EL (cell line): Measurements from ENCODE around the gene GP9.

Experiments
- DNase-seq: peaks from one replicate; pipeline ENCODE4 v3.0.0-alpha.2; 2016

The GP9 gene

DNA sequence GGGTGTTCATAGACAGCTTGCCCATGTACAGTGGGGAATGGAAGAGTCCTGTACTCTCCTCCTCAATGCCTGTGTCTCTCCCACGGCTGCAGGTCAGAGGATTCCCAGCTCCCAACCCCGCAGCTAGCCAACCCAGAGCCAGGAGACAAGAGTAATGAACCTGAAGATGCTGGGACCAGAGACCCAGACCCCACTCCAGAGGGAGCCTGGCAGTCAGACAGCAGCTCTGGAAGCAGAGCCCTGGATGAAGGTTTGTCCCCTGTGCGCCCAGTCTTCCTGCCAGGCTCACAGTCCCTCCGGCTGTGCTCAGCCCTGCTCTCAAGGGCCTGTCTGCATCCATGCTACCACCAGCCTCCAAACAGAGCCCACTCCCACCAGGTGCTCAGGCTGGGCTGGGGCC lies 30.0 kb upstream of the GP9 start:
- DNase-seq = no peak

DNA sequence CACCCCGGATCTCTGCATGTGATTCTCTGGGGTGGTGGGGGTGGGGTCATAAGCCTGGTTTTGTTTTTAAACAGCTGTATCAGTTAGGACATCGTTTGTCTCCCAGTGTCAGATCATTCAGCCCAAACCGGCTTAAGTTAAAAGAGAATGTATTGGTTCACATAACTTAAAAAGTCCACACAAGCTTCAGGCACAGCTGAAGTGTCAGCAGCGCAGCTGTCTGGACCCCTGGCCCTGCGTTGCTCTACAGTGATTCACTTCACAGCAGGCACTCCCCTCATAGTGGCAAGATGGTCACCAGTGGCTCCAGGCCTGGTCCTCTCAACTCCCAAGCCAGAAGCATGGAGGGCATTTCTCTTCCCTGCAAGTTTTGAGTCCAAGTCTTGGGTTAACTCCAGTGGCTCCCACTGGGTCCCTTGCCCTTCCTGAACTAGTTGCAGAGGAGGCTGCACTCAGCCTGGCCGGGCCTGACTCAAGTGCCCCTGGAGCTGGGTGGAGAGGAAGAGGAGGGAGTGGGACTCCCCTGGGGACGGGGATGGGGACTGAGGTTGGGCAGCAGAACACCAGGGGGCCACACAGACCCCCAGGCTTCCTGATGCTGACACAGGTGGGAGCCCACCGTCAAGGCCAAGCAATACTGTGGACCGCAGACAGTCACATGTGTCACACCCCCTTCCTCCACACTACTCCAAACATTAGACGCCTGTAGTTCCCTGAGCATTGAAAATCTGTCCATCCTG lies 28.9 kb upstream of the GP9 start:
- no peak for DNase-seq

DNA sequence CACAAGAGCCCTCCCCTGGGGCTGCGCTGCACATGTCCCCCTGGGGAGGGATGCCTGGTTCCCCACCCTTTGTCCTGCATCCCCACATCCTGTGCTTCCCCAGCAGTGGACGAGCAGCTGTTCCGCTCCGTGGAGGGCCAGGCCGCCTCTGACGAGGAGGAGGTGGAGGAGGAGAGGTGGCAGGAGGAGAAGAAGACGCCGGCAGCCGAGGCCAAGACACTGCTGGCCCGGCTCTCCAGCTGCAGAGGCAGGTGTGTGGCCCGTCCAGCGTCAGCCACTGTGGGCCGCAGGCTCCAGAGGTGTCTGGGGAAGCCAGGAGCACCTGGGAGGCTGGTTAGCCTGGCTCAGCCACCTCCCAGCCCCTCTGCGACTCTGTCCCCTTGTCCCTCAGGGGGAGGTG lies 27.9 kb upstream of the GP9 start:
- no peak for DNase-seq

DNA sequence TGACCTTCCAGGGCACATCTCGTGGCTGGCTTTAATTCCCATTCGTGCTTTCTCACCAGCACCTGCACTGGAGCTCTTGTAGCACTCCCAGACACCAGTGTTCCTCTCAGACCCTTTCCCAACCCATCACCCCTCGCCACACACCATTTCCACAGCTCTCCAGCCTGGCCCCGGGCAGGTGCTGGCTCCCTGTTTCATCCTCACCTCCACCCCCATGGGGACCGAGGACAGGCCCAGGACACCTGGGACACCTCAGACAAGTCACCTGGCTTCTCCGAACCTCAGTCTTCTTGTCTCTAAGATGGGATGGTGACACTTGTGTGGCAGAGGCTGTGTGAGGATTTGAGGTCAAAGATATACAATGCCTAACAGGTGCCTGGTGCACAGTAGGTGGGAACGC lies 27.4 kb upstream of the GP9 start:
- no peak for DNase-seq

DNA sequence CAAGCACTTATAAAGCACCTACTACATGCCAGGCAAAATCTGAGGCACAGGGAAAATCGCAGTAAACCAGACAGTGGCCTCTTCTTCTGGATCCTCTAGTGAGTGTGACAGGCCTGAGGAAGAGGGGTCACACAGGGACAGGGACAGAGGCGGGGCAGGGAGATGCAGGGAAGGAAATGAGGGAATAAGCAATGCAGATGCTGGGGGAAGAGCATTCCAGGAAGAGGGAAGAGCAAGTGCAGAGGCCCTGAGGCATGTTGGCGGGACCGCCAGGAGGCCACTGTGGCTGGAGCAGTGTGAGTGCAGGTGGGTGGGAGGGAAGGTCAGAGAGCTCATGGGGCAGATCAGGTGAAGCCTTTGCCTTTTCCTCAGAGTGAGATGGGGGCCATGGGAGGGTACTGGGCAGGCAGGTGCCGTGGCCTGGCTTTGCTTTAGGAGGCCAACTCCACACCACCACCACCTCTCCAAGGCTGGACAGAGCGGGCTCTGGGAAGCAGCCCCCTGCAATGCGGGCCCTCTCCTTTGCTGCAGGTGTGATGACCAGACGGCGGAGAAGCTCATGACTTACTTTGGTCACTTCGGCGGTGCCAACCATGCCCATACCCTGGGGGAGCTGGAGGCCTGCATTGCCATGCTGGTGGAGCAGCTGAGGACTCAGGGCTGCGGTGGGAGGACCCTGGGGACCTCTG lies 26.8 kb upstream of the GP9 start:
- DNase-seq = no peak

DNA sequence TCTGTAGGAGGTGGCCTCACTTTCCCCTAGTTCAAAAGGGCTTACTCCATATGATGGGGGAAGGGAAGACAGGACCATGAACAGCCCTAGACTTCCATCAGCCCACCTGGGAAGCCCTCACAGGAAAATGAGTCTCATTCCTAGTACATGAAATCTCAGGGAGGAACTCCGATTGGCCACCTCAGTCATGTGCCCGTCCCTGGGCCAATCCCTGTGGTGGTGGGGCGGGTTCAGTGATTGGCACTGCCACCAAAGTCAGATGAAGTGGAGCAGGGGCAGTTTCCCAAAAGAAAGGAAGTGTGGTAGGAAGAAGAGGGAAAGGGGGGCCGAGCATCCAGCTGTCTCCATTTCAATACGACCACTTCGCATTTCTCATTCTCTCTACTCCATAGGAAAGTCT lies 25.9 kb upstream of the GP9 start:
- no peak for DNase-seq

DNA sequence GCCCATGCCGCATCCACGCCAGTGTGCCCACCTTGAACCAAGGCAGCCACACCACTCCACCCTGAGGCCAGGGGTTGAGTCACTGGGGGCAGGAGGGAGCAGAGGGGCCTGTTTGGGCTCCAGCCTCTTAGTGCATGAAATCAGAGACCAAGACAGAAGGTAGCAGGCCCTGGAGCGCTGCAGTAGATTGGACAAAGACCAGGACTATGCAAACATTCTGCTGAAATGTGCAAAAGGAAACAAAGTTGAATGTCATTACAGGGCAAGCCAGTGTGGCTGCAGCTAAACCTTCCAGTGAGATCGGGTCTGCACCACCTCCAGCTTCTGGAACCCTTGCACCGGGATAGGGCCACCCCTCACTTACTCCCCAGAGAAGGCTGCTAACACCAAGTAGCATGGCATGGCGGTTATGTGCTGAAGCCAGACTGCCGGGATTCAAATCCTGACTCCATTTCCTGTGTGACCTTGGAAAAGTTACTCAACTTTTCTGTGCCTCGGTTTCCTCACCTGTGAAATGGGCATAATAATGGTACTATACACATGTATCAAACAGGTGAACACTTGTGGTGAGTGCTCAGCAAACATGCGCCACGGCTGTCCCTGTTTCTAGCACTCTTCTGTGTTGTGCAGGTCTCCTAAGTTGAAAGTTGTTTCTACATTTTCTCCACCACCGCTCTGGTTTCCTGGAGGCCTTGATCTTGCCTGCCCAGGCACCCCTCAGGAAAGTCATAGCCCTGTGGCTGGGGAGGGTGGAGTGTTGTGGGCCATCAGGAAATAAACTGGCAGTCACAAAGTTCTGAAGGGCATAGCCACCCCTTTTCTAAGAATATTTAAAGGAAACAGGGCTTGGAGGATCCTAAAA lies 25.0 kb upstream of the GP9 start:
- no peak for DNase-seq

DNA sequence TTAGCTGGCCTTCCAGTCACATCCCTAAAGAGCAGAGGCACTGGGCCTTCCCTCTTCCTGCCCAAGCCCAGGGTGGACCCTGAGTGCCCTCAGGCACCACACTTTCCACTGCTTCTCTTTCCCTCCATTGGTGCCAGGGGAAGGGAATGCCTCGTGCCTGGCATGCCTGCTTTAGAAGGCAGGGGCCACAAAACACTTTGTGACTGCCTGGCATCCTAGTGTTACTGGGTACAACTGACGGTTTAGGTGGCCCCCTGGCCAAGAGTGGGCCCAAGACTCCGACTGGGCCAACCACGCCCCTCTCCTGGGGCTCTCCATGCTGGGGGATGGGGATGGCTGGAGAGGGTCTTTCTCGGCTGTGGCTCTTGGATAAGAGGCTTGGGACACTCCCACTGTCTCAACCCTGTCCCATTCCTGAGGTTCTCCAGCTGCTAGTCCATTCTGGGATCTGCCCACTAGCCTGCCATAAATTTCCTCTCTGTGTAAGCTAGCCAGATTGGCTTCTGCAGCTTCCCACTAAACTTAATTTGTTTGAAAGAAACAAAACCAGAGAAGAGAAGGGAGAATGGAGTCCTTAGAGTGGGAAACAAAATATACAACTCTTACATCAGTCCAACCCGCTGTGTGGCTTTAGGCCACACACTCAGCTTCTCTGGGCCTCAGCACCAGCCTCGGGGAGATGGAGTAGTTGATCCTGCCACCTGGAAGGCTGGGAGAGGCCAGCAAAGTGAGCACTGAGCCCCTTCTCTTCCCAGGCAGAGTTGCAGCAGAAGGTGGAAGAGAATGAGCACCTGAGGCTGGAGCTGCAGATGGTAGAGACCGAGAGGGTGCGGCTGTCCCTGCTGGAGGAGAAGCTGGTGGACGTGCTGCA lies 24.1 kb upstream of the GP9 start:
- no peak for DNase-seq

DNA sequence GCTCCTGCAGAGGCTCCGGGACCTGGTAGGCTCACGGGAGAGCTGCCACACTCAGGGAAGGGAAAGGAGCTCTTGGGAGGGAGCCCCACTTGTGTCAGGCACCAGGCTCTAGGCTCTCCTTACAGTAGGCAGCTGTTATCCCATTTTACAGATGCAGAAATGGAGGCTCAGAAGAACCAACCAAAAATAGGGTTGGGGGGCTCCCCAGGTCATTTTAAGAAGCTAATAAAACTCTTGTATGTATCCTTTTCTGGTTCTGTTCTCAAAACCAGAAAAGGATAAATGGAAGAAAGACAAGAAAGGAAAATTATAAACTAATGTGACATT lies 23.5 kb upstream of the GP9 start:
- DNase-seq = no peak

DNA sequence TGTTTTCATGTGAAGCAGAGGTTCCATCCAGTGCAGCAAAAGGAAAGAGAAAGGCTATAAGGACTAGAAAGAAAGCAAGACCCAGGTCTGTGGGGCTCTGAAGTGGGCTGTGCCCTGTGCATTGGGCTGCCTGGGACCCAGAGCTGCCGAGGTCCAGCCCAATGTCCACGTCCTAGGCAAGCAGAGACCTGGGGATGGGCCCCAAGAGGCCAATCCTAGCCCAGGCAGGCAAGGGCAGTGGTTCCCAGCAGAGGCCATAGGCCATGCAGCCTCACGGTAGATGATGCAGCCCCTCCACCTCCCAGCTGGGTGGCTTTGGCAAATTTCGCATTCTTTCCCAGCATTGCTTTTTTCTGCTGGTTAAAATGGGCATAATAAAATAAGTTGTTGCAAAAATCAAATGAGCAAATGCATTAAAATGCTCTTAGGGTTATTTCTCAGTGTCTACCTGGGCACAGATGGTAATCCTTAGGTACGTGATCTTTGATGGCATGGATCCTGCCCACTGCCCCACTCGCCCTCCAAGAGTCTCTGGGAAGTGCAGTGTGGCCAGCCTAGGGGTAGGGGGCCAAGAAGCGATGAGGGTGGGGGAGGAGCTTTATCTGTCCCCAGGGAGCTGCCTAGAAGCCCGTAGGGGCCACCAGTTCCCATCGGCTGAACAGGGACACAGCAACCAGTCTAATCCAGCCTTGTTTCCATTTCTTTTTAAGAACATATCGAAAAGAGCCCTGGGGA lies 22.3 kb upstream of the GP9 start:
- no peak for DNase-seq

DNA sequence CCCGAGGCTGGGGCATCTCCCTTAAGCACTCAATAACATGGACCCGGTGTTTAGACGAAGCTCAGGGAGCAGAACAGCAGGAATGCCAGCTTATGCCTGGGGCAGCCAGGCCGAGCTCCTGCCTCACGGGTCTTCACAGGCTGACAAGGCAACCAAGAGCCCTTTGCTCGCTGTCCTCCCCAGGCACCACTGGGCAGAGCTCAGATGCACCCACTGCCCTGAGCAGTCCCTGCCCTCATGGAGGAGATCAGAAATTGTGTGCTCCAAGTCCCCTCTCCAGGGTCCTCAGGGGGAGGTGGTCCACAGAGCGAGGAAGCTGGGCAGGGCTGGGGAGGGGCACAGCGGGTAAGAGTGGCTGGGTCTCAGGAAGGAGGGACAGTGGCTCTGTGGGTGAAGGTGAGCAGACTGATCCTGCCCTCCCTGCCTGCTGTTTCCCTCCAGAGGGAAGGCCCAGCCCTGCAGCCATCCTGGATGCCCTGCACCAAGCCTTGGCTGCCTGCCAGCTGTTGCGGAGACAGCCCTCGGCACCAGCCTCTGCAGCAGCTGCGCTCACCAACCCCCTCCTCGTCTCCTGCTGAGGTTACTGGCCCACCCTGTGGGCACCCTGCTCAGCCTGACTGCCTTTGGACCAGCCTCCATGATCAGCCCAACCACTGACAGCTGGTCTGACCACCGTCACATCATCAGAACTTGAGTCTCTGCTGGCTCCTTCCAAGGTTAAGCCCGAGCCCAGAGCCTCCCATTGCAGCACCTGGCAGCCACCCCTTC lies 21.1 kb upstream of the GP9 start:
- no peak for DNase-seq

DNA sequence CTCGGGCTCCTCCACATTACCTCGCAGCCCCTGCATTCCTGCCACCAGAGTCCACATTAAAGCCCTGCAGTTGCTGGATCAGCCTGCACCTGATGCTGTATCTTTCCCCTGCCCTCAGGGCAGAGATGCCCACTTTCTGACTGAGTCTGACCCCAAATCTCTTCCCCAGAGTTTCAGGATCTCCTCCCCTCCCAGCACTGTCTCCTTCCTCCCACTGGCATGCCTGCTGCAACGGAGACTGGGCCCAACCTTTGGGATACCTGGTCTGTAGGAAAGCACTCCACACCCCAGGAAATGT lies 20.6 kb upstream of the GP9 start:
- DNase-seq = no peak

DNA sequence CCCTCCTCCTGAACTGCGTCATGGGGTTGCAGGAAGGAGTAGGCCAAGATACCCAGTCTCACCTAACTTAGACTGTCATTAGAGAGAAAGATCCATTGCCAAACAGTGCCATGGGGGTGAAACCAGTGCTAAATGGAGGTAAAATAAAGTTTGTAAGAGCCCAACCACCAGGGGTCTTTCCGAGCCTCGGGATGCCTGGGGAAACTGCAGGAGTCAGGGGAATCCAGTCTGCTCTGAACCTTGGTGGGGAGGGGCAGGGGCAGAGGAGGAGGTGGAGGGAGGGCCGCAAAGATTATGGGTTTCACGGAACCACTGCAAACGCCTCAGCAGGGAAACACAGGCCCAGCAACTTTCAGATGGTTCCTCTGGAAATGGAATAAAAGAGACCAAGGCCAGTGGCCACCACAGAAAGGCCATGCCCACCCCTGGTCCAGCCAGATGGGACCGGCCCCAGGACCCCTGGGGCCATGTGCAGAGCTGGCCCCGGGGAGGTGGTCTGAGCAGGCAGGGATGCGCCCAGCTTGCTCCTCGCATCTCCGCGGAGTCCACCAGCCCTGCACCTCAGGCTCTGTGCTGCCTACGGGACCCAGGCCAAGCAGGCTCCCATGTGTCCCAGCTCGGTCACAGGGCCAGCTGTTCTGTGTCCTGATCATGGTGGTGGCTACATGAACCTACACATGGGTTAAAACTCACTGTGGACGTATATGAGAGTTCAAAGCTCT lies 19.8 kb upstream of the GP9 start:
- no peak for DNase-seq

DNA sequence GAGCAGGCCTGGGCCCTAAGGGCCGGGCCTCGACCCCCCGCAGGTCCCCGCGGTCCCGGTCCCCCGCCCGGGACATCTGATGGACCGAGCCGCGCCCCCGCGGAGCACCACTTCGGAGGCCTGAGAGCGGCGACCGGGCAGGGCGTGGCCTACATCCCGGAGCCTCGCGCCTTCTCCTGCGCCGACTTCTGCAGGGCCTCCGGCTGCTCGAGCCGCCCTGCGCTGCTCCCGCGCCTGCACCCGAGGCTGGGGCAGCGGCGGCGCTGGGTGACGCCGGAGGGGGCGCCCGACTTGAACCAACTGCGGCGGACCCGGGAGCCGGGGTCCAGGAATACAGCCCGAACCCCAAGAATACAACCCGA lies 14.9 kb upstream of the GP9 start:
- no peak for DNase-seq

DNA sequence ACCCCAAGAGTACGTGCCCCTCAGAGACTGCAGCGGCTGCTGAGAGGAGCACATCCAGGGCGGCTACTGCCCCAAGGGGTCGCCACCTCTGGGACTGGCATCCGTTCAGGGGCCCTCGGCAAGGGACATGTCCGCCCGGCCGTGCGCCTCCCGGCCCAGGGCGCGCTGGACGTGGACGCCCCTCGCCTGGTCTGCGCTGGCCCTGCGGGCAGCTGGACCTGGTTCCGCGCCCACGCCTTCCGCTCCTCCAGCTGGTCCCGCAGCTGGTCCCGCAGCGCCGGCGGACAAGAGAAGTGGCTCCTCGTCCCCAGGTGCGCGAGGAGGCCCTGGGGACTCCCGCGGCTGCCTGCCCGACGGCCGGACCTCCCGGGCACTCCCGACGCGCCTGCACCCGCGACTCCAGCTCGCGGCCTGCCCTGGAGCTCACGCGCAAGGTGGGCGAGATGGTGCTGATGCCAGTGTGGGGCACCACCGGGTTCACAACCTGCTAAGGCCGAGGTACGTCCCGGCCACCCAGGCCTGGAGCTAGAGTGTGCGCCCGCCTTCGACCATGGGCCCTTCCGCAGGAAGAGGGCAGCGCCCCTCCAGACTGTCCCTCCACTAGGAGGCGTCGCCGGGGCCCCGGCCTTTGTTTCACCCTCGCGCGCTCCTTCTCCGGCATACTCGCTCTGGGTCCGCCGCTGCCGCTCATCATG lies 14.4 kb upstream of the GP9 start:
- no peak for DNase-seq

DNA sequence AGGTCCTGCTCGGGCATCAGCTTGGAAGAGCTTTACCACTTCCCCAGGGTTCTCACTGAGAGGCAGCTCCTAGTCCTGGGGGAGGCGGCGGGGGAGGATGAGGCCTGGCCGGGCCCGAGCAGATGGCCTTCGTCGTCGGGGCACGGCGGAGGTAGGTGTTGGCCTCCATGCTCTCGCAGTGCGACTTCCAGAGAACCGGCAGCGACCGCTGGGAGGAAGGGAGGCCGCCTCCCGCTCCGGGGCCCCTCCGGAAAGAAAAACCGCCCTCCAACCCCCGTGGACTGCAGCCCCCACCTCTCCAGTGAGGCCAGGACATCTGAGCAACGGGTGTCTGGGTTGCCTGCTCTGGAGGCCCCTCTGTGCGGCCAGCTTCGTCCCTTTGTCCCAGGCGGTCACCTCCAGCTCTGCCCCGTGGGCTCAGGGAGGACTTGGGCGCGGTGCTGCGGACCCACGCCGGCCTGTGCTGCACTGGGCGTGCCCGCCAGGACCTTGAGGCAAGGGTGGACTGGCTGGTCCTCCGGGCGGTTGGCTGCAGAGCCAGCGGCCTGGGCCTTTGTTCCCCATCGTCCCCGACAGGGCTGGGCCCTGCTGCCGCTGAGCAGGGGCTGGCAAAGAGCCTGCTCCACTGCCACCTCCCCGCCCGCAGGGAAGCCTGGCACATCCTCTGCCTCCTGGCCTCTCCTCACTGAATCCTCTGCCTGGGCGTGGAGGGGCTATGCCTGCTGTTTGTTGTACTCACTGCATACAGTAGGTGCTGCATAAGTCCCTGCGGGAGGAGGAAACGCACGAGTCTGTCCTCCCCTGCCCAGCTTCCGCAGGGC lies 13.6 kb upstream of the GP9 start:
- no peak for DNase-seq

DNA sequence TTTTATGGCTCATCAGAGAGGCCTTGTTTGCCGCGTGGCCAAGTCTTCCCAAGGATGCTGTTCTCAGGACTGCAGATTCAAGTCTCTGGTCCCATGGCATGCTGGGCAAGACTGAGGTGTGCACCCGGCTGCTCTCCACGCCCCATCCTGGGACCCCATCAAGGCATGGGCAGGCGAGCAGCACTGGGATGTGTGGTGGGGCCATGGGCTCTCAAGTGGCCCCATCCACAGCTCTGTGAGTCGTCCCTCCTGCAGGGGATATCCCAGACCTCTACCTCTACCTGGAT lies 13.1 kb upstream of the GP9 start:
- no peak for DNase-seq

DNA sequence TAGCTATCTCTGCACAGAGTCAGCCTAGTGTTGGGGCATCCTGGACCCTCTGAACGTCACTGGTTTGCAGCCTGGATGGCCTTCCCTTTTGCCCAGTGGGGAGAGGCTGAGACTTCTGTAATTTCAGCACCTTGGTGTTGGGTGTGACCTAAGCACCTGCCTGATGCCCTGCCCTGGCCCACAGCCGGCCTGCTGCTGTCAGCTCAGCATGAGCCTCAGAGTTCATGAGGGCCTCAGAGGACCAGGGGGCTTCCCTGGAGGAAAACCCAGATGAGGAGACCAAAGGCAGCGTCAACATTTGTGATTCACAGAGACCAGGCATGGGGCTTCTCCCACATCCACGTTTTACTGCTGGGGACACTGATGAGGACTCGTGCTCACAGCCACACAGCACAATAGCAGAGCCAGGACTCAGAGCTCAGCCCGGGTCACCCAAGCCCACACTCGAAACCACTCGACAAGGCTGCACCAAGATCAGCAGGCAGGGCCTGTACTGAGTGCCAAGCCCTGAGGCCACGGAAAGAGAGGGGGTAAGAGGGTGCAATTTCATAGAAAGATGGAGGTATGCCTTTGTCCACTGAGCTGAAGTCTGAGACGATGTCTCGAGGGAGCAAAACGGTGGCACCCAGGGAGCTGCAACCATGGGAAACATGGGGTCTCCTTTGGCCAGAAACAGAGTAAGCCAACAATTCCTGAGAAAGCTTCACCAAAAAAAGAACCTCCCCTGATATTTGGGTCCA lies 9.9 kb upstream of the GP9 start:
- no peak for DNase-seq

DNA sequence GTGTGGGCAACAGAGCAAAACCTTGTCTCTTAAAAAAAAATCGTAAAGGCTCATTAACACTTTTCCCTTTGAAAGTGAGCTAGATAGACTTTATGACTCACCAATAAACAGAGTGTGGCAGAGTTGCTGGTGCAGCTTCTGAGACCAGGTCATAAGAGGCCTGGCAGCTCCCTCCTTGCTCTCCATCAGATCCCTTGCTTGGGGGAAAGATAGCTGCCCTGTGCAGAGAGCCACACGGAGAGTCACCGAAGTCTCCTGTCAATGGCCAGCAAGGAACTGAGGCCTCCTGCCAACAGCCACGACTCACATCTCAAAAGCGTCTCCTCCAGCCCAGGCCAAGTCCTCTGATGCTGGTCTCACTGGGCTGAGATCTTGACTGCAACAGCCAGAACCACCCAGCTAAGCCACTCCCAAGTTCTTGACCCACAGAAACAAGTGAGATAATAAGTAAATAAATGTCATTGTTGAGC lies 8.7 kb upstream of the GP9 start:
- peak; percentile 15 for DNase-seq
